Activated naive CD4-positive, alpha-beta T cell treated with anti-CD3 and anti-CD28 coated beads, Interleukin-2, amount 50 U/mL, for 24 hours (primary cell): ENCODE measurements around the gene BNIP3.
"Not testable (repeated sequence)": the region's sequence is repeated elsewhere in the genome, so short reads cannot be mapped to it uniquely, and the experiment has no call there.

ENCODE experiments used
- H3K27ac Mint-ChIP-seq: one replicate; pipeline ENCODE4 v1.8.0; 2021; ENCODE audit warnings: mild to moderate bottlenecking, mixed read lengths
- H3K27me3 Mint-ChIP-seq: one replicate; pipeline ENCODE4 v1.8.0; 2021; ENCODE audit warnings: mixed read lengths
- H3K36me3 Mint-ChIP-seq: one replicate; pipeline ENCODE4 v1.8.0; 2021; ENCODE audit warnings: mixed read lengths
- H3K4me1 Mint-ChIP-seq: one replicate; pipeline ENCODE4 v1.8.0; 2021; ENCODE audit warnings: mixed read lengths
- H3K4me3 Mint-ChIP-seq: one replicate; pipeline ENCODE4 v1.8.0; 2021; ENCODE audit warnings: mild to moderate bottlenecking, mixed read lengths
- H3K9me3 Mint-ChIP-seq: one replicate; pipeline ENCODE4 v1.8.0; 2021; ENCODE audit warnings: mixed read lengths

The BNIP3 gene

GRCh38 chr10:131991726-131992125 is 10.0 kb upstream of the BNIP3 start:
- H3K36me3 Mint-ChIP-seq: no peaks in the 10 kb centered on the region
- no peaks in the 10 kb centered on the region for H3K4me1 Mint-ChIP-seq
- no peaks in the 10 kb centered on the region for H3K27me3 Mint-ChIP-seq
- H3K4me3 Mint-ChIP-seq: no peak overlapping the region
- H3K27ac Mint-ChIP-seq: no peak overlapping the region
- no peaks in the 10 kb centered on the region for H3K9me3 Mint-ChIP-seq

DNA sequence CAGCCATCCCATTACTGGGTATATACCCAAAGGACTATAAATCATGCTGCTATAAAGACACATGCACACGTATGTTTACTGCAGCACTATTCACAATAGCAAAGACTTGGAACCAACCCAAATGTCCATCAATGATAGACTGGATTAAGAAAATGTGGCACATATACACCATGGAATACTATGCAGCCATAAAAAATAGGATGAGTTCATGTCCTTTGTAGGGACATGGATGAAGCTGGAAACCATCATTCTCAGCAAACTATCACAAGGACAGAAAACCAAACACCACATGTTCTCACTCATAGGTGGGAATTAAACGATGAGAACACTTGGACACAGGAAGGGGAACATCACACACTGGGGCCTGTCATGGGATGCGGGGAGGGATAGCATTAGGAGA is 6.1 kb upstream of the BNIP3 start:
- not testable (repeated sequence) for H3K27me3 Mint-ChIP-seq, H3K4me1 Mint-ChIP-seq, H3K27ac Mint-ChIP-seq, H3K36me3 Mint-ChIP-seq, H3K4me3 Mint-ChIP-seq, H3K9me3 Mint-ChIP-seq

DNA sequence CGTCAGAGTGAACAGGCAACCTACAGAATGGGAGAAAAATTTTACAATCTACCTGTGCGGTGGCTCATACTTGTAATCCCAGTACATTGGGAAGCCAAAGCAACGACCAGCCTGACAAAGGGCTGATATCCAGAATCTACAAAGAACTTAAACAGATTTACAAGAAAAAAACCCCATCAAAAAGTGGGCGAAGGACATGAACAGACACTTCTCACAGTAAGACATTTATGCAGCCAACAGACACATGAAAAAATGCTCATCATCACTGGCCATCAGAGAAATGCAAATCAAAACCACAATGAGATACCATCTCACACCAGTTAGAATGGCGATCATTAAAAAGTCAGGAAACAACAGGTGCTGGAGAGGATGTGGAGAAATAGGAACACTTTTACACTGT is 5.6 kb upstream of the BNIP3 start:
- not testable (repeated sequence) for H3K27me3 Mint-ChIP-seq, H3K36me3 Mint-ChIP-seq, H3K4me1 Mint-ChIP-seq, H3K9me3 Mint-ChIP-seq, H3K4me3 Mint-ChIP-seq, H3K27ac Mint-ChIP-seq

DNA sequence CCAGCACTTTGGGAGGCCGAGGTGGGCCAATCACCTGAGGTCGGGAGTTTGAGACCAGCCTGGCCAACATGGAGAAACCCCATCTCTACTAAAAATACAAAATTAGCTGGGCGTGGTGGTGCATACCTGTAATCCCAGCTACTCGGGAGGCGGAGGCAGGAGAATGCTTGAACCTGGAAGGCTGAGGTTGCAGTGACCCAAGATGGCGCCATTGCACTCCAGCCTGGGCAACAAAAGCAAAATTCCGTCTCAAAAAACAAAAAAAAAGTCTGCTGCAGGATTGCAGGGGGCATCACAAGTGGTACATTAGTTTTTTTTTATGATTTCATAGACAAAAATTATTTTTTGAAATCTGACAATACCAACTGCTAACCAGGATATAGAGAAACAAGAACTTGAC is 5.1 kb upstream of the BNIP3 start:
- H3K4me1 Mint-ChIP-seq, H3K27me3 Mint-ChIP-seq, H3K4me3 Mint-ChIP-seq, H3K9me3 Mint-ChIP-seq, H3K36me3 Mint-ChIP-seq, H3K27ac Mint-ChIP-seq: not testable (repeated sequence)

DNA sequence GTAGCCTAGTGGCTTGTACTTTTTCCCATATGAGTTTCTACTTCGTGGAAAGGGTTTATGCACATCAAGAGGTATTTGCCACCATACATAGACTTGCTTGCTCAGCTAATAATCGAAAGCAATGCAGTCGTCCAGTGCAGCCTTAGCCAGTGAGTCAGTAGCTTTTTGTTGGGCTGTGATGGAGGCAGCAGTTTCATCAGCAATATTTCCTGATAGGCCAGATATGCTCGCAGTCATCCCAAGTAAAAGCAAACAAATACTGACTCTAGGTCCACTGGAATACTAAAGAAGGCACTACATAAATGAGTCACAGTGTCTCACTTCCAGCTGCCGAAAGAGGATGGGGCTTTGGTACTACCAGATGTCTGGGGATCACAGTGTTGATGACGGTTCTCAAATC is 2.1 kb upstream of the BNIP3 start:
- Mint-ChIP-seq H3K4me1 (peaks cover 19% of the 10 kb centered on the region), H3K36me3 (no peaks in the 10 kb centered on the region), H3K27me3 (no peaks in the 10 kb centered on the region), H3K27ac (no peak overlapping the region), H3K4me3 (no peak overlapping the region), H3K9me3 (no peaks in the 10 kb centered on the region)

DNA sequence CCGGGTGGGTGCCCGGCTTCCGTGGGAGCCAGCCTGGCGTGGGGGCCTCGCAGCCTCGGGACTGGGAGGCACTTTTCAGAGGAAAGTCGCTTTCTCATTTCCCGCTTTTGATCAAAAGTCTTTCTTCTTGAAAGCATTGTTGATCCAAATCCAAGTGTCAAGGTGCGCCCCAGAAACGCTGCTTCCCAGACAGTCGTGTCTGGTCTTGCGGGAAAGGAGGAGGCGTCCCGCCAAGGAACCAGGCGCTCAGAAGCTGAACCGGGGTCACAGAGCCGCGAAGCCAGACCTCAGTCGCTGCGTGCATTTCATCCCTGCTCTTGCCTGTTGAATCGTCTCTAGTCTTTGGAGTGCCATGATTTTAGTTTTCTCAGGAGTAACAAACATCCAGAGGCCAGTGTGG is 1.1 kb upstream of the BNIP3 start:
- Mint-ChIP-seq H3K36me3 (peaks cover 4% of the 10 kb centered on the region), H3K4me1 (peaks cover 29% of the 10 kb centered on the region), H3K4me3 (peak overlapping the region; percentile 74), H3K9me3 (no peaks in the 10 kb centered on the region), H3K27me3 (no peaks in the 10 kb centered on the region), H3K27ac (peak overlapping the region; percentile 55)

- H3K36me3 Mint-ChIP-seq: peaks cover 4% of the 10 kb centered on the region
- no peaks in the 10 kb centered on the region for H3K9me3 Mint-ChIP-seq
- peaks cover 34% of the 10 kb centered on the region for H3K4me1 Mint-ChIP-seq
- no peak overlapping the region for H3K27ac Mint-ChIP-seq
- H3K4me3 Mint-ChIP-seq: peak overlapping the region; percentile 67
- H3K27me3 Mint-ChIP-seq: no peaks in the 10 kb centered on the region
These were observed 548 bp upstream of the BNIP3 start for GRCh38 chr10:131982185-131982756.

GRCh38 chr10:131980761-131981428 is 828 bp downstream of the BNIP3 start:
- H3K4me3 Mint-ChIP-seq: peak overlapping the region; percentile 91
- H3K9me3 Mint-ChIP-seq: no peaks in the 10 kb centered on the region
- H3K4me1 Mint-ChIP-seq: peaks cover 48% of the 10 kb centered on the region
- H3K36me3 Mint-ChIP-seq: peaks cover 4% of the 10 kb centered on the region
- peak overlapping the region; percentile 68 for H3K27ac Mint-ChIP-seq
- H3K27me3 Mint-ChIP-seq: no peaks in the 10 kb centered on the region

GRCh38 chr10:131980321-131980720 is 1.4 kb downstream of the BNIP3 start:
- peaks cover 53% of the 10 kb centered on the region for H3K4me1 Mint-ChIP-seq
- no peaks in the 10 kb centered on the region for H3K9me3 Mint-ChIP-seq
- H3K36me3 Mint-ChIP-seq: peaks cover 4% of the 10 kb centered on the region
- H3K27ac Mint-ChIP-seq: peak overlapping the region; percentile 81
- peak overlapping the region; percentile 80 for H3K4me3 Mint-ChIP-seq
- H3K27me3 Mint-ChIP-seq: no peaks in the 10 kb centered on the region

DNA sequence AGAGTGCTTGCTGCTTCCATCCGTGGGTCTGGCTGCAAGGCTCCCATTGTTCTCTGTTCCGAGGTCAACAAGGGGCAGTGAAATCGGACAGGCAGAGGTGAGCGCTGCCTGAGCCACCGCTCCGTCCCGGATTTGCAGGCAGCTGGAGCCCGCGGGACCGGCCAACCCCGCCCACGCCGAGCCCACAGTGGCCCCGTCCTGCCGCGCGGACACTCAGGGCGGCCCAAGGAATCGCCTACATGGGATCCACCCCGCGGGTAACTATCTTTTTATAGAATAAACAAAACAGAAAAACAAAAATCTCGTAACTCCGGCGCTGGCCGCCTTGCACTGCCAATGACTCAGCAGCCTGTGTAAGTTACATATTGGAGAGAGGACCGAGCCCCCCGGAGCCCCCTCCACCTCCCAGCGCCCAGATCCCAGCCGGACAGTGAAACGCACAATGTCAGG is 1.9 kb downstream of the BNIP3 start:
- Mint-ChIP-seq H3K36me3 (peaks cover 4% of the 10 kb centered on the region), H3K9me3 (no peaks in the 10 kb centered on the region), H3K4me1 (peaks cover 58% of the 10 kb centered on the region), H3K27ac (peak overlapping the region; percentile 86), H3K4me3 (peak overlapping the region; percentile 80), H3K27me3 (no peaks in the 10 kb centered on the region)

DNA sequence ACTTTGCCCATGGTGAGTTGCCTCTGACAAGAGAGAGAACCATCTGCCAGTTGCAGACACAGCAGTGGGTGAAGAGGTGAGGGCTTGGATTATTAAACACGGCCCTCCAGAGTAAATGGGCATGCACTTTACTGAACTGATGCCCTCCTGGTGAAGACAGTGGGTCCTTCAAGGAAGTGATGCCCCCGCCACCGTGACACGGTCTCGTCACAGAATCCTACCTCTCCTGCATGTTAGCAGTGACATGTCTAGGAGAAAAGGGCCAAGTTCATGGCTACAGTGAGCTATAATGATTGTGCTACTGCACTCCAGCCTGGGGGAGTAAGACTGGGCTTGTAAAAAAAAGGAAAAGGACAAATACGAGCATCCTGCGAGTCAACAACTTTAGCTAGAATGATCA is 2.4 kb downstream of the BNIP3 start:
- peaks cover 63% of the 10 kb centered on the region for H3K4me1 Mint-ChIP-seq
- no peaks in the 10 kb centered on the region for H3K9me3 Mint-ChIP-seq
- no peaks in the 10 kb centered on the region for H3K27me3 Mint-ChIP-seq
- H3K4me3 Mint-ChIP-seq: peak overlapping the region; percentile 80
- peak overlapping the region; percentile 86 for H3K27ac Mint-ChIP-seq
- H3K36me3 Mint-ChIP-seq: peaks cover 4% of the 10 kb centered on the region

DNA sequence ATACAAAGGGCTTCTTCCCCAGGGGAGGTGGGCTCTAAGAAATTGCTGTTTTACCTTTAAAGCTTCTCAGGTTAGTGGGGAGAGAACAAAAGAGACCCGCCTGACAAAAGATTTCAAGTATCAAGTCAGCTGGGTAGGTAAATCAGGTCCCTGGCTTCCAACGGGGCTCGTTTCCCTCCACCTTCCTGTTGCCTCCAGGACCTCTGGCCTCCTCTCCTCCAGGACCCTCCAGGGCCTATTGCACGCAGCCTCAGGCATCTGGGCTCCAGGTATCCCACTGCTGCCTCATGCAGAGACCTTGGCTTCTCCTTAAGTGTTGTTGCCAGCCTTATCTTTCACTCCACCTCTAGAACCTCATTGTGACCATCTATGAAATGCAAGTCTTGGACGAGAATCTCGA is 2.9 kb downstream of the BNIP3 start:
- H3K27me3 Mint-ChIP-seq: no peaks in the 10 kb centered on the region
- H3K4me3 Mint-ChIP-seq: peak overlapping the region; percentile 80
- H3K4me1 Mint-ChIP-seq: peaks cover 68% of the 10 kb centered on the region
- H3K36me3 Mint-ChIP-seq: peaks cover 4% of the 10 kb centered on the region
- H3K9me3 Mint-ChIP-seq: no peaks in the 10 kb centered on the region
- H3K27ac Mint-ChIP-seq: peak overlapping the region; percentile 86

DNA sequence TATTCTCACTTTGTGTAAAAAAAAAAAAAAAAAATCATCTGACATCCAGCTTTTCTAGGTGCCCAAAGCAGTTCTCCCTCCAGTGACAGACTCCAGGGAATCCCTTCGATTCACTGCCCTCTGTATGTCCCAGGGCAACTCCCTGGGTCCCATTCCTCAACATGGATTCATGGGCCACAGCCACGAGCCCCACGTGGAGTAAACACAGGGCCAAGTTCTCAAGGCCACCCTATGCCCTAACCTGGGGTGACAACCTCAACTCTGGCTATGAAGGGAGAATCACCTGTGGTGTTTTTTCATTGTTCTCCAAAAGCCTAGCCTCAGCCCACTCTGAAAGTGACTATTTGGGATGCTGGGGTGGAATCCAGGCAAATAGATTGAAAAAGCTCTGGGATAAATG is 3.4 kb downstream of the BNIP3 start:
- Mint-ChIP-seq H3K9me3 (no peaks in the 10 kb centered on the region), H3K27ac (no peak overlapping the region), H3K27me3 (no peaks in the 10 kb centered on the region), H3K4me3 (no peak overlapping the region), H3K4me1 (peaks cover 73% of the 10 kb centered on the region), H3K36me3 (peaks cover 4% of the 10 kb centered on the region)

GRCh38 chr10:131977323-131978096 is 4.2 kb downstream of the BNIP3 start:
- H3K4me3 Mint-ChIP-seq: peak overlapping the region; percentile 11
- H3K9me3 Mint-ChIP-seq: no peaks in the 10 kb centered on the region
- peaks cover 4% of the 10 kb centered on the region for H3K36me3 Mint-ChIP-seq
- peaks cover 81% of the 10 kb centered on the region for H3K4me1 Mint-ChIP-seq
- H3K27me3 Mint-ChIP-seq: no peaks in the 10 kb centered on the region
- peak overlapping the region; percentile 81 for H3K27ac Mint-ChIP-seq

- Mint-ChIP-seq H3K27ac (peak overlapping the region; percentile 62), H3K27me3 (no peaks in the 10 kb centered on the region), H3K9me3 (no peaks in the 10 kb centered on the region), H3K36me3 (peaks cover 4% of the 10 kb centered on the region), H3K4me3 (peak overlapping the region; percentile 11), H3K4me1 (peaks cover 94% of the 10 kb centered on the region)
These were observed 5.9 kb downstream of the BNIP3 start for GRCh38 chr10:131975796-131976195.

GRCh38 chr10:131975003-131975402 is 6.7 kb downstream of the BNIP3 start:
- Mint-ChIP-seq H3K36me3 (peaks cover 7% of the 10 kb centered on the region), H3K9me3 (no peaks in the 10 kb centered on the region), H3K4me1 (peaks cover 97% of the 10 kb centered on the region), H3K27me3 (no peaks in the 10 kb centered on the region), H3K4me3 (peak overlapping the region; percentile 57), H3K27ac (peak overlapping the region; percentile 79)
